Limb (tissue), 2 donors: ENCODE results near the gene MARCHF6.
"Not testable (repeated sequence)": the region's sequence is repeated elsewhere in the genome, so short reads cannot be mapped to it uniquely, and the experiment has no call there.

Source experiments
- DNase-seq, 2 donors: peaks; one replicate each; pipeline ENCODE4 v3.0.0-alpha.2; 2016; ENCODE audit errors: extremely low spot score in 2 of 2

MARCHF6 gene

GRCh38 chr5:10375146-10375545 is 21.7 kb downstream of the MARCHF6 start:
- not testable (repeated sequence) for DNase-seq

- DNase-seq, result no peak
These were observed 23.0 kb downstream of the MARCHF6 start for GRCh38 chr5:10376544-10376943.

- no peak for DNase-seq
These were observed 23.6 kb downstream of the MARCHF6 start for GRCh38 chr5:10377081-10377480.

DNA sequence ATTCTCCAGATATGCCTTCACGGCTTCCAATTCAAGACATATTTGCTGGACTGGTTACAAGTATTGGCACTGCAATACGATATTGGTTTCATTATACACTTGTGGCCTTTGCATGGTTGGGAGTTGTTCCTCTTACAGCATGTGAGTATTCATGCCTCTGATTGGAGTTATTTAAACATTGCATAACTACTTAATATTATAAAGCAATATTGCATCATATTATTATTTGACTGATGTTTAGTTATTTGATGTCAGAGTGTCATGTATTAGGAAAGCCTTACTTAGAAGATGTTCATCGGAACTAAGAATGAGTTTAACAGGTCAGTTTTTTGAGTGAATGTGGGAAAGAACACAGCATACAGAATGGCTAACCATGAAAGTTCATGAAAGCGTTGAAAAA is 28.3 kb downstream of the MARCHF6 start:
- no peak for DNase-seq

GRCh38 chr5:10384483-10384882 is 31.0 kb downstream of the MARCHF6 start:
- no peak for DNase-seq

DNA sequence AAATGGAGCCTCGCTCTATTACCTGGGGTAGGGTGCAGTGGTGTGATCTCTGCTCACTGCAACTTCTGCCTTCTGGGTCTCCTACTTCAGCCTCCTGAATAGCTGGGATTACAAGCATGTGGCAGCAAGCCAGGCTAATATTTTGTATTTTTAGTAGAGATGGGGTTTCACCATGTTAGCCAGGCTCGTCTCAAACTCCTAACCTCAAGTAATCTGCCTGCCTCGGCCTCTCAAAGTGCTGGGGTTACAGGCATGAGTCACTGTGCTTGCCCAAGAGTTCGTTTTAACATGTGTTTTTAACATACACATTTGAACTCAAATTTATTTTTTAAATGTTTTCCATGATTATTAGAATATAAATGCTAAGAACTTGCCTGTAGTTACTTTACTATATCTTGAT is 34.2 kb downstream of the MARCHF6 start:
- DNase-seq, result no peak

GRCh38 chr5:10391130-10391529 is 37.6 kb downstream of the MARCHF6 start:
- no peak for DNase-seq

- DNase-seq, result not testable (repeated sequence)
These were observed 39.3 kb downstream of the MARCHF6 start for GRCh38 chr5:10392567-10393328.

GRCh38 chr5:10393491-10393890 is 40.0 kb downstream of the MARCHF6 start:
- DNase-seq, result no peak

DNA sequence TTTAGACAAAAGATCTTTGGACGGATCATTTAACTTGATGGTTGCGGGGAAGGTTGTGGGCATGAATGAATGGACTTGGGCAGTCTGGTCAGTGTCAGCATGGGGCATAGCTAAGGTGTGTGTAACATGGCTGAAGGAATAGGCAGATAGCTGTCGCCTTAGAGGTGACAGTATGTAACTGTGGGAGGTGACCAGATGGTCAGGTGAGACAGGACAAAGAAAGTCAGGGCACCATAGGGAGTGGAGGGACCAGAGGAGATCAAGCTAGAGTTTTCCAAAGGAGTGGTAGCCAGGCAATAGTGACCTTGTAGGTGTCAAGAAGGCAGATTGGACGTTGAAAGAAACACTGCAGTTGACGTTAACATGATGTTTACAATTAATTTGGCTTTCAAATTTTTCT is 43.1 kb downstream of the MARCHF6 start:
- no peak for DNase-seq

DNA sequence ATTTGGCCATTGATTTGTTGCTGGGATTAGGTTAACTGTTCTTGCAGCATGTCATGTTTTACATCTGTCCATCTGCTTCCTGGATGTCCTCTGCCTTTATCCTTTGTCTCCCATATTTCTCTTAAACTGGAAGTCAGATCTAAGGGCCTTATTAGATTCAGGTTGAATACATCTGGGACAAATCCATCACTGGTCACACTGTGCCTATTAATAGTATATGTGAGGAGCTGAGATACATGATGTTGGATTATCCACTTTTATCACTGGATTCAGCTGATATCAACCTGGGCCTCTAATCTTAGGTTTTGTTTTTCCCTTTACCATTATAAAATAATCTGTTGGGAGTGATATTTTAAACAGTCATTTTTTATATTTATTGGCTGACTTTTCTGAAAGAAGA is 46.3 kb downstream of the MARCHF6 start:
- DNase-seq, result no peak

DNA sequence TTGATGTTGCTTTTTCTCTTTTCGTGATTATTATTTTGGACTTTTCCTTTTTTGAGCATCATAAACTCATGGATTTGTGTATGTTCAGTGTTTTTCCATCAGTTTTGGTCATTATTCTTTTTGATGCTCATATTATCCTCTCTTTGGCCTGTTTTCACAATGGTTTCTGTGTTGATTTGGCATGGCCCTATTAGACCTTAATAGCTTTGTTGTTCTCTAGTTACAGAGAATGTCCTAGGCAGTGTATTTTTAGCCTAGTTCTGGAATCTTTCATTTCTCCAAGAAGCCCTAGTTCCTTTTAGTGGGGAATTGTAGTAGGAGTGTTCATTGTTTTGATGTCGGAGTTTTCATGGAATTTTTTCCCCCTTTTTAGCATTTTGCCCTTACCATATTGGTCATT is 46.9 kb downstream of the MARCHF6 start:
- DNase-seq, result no peak

DNA sequence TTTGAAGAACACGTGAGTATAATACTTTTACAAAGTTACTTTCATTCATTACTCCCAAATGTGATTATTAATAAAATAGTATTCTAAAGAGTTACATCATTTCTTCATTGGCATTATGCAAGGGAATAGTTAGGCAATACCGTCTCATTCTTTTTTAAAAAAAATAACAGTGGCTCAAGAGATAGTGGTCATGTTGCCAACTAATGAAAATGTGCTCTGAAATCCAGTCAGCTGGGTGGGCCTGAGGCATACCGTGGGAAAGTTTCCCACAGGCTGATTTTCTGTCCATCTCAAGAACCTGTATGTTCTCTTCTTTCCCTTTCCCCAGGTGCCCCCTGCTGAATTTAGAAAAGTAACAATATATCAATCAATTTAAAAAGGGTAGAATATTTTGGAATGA is 47.3 kb downstream of the MARCHF6 start:
- DNase-seq, result no peak

DNA sequence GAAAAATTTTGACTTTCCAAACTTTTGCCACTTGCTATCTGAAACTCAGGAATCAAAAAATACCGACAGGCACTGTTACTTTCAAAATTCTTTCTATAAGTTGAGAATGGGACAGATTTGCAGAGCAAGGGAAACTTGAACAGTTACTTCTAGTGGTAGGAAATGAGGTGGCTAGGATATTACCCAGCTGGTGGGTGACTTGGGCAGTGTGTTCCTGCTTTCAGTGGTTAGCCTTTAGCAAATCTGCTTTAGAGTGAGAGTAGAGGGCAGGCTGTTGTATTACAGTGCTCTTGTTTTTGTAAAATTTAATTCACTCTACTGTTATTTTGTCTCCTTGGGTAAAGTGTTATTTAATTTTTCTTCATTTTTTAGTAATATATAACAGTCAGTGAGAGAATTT is 48.0 kb downstream of the MARCHF6 start:
- no peak for DNase-seq
